GM12878 (cell line): ENCODE results near the gene NLE1. TPM values are rescaled to one million over a fixed set of nuclear protein-coding genes. Genes with fewer than 3 reads are reported as not detected.

Experiments
- ATAC-seq: fragments of 200-7000 bp; cut with Tn5 transposase; 3 replicates; pipeline ENCODE4 v1.9.1; 2020; ENCODE audit warnings: mild to moderate bottlenecking, moderate library complexity
- BruUV-seq: library from RNA; stranded (reverse); fragments of 400-500 nt; replicated peaks from 2 replicates; lab custom pipeline; 2021; lab: Mats Ljungman, UMichigan
- CTCF ChIA-PET: fragments of 300-600 bp; sonication (Branson Sonifier 250); formaldehyde crosslinking; extraction: SDS; loops from one replicate; lab custom pipeline; 2021; ENCODE audit warnings: inconsistent platforms; lab: Yijun Ruan, JAX
- POLR2A ChIA-PET: fragments of 350-600 bp; formaldehyde crosslinking; extraction: SDS; loops from one replicate; lab custom pipeline; 2021; ENCODE audit warnings: inconsistent platforms; lab: Charles Lee
- RAD21 ChIA-PET: fragments of 300-600 bp; sonication (Branson Sonifier 250); formaldehyde crosslinking; loops from one replicate; lab custom pipeline; 2023; ENCODE audit warnings: antibody characterized with exemption; ENCODE audit not compliant: unreplicated experiment; lab: Charles Lee
- SMC1A ChIA-PET: fragments of 300-600 bp; sonication (Branson Sonifier 250); formaldehyde crosslinking; loops from one replicate; lab custom pipeline; 2023; ENCODE audit not compliant: unreplicated experiment, uncharacterized antibody; lab: Charles Lee
- DNase-seq: peaks from one replicate; pipeline ENCODE4 v3.0.0-alpha.2; 2011; ENCODE audit warnings: low read depth, low spot score
- FAIRE-seq: peaks from 3 replicates; lab custom pipeline; 2011; peaks lifted over from hg19 to GRCh38; lab: Jason Lieb, UNC
- H2AFZ ChIP-seq: 2 replicates; pipeline ENCODE4 v1.6.0; 2011; ENCODE audit warnings: low read depth, low read length, control low read depth; ENCODE audit not compliant: control insufficient read depth
- H3K27ac ChIP-seq: 2 replicates; pipeline ENCODE4 v1.5.1; 2011; ENCODE audit warnings: control low read depth; ENCODE audit not compliant: control insufficient read depth, insufficient read depth
- H3K27me3 ChIP-seq, 2 experiments: replicated peaks in 1 of 2; 2 replicates each; pipeline versions ENCODE4 v1.6.0 to v1.6.1; 2011; ENCODE audit warnings: low read length in 1 of 2; ENCODE audit not compliant: control insufficient read depth in 2 of 2, insufficient read depth in 2 of 2
- H3K36me3 ChIP-seq, 2 experiments: 2 replicates each; pipeline ENCODE4 v1.5.1; 2011; ENCODE audit warnings: low read length in 1 of 2; ENCODE audit not compliant: control insufficient read depth in 2 of 2, insufficient read depth in 2 of 2
- H3K4me1 ChIP-seq: 2 replicates; pipeline ENCODE4 v1.6.1; 2011; ENCODE audit warnings: mild to moderate bottlenecking, low read length, moderate library complexity, mixed read lengths; ENCODE audit not compliant: control insufficient read depth, insufficient read depth
- H3K4me2 ChIP-seq: 2 replicates; pipeline ENCODE4 v1.6.0; 2011; ENCODE audit warnings: control low read depth; ENCODE audit not compliant: control insufficient read depth, insufficient read depth
- H3K4me3 ChIP-seq: fragments of 200-600 bp; sonication (generic); 2 replicates; pipeline ENCODE4 v1.5.1; 2016
- H3K79me2 ChIP-seq: 2 replicates; pipeline ENCODE4 v1.6.0; 2011; ENCODE audit warnings: low read length; ENCODE audit not compliant: control insufficient read depth, insufficient read depth
- H3K9ac ChIP-seq: 2 replicates; pipeline ENCODE4 v1.8.0; 2011; ENCODE audit warnings: low read length, control low read depth, mixed read lengths; ENCODE audit not compliant: control insufficient read depth, insufficient read depth
- H3K9me3 ChIP-seq: replicated peaks from 3 replicates; pipeline ENCODE4 v1.5.1; 2011; ENCODE audit warnings: mild to moderate bottlenecking, low read length; ENCODE audit not compliant: control insufficient read depth, insufficient read depth
- H4K20me1 ChIP-seq: 2 replicates; pipeline ENCODE4 v1.6.0; 2011; ENCODE audit not compliant: control insufficient read depth, insufficient read depth
- BRCA1 ChIP-seq: IDR thresholded peaks from 2 replicates; pipeline ENCODE4 v1.6.1; 2011; ENCODE audit warnings: low read depth, low read length, improper control_type of control experiment
- FOS ChIP-seq: IDR thresholded peaks from 3 replicates; pipeline ENCODE4 v1.6.1; 2011; ENCODE audit warnings: borderline replicate concordance; ENCODE audit not compliant: insufficient read length; ENCODE audit errors: extremely low read depth
- JUNB ChIP-seq: IDR thresholded peaks from 2 replicates; pipeline ENCODE4 v1.6.1; 2016; ENCODE audit warnings: antibody characterized with exemption, mild to moderate bottlenecking
- KLF5 ChIP-seq: fragments of 450-650 bp; IDR thresholded peaks from 2 replicates; pipeline ENCODE4 v1.6.1; 2014; ENCODE audit warnings: mild to moderate bottlenecking; ENCODE audit not compliant: partially characterized antibody
- MTA2 ChIP-seq: fragments of 450-650 bp; IDR thresholded peaks from 2 replicates; pipeline ENCODE4 v1.6.1; 2016; ENCODE audit warnings: low read depth, mild to moderate bottlenecking, moderate library complexity
- NR2C1 ChIP-seq: fragments of 450-650 bp; IDR thresholded peaks from 2 replicates; pipeline ENCODE4 v1.6.1; 2017; ENCODE audit warnings: antibody characterized with exemption, mild to moderate bottlenecking, moderate library complexity
- NR2C2 ChIP-seq: IDR thresholded peaks from 2 replicates; pipeline ENCODE4 v1.6.1; 2011; ENCODE audit warnings: borderline replicate concordance, low read depth; ENCODE audit not compliant: control insufficient read depth, insufficient read length
- PAX8 ChIP-seq: fragments of 450-650 bp; IDR thresholded peaks from 2 replicates; pipeline ENCODE4 v1.6.1; 2017; ENCODE audit warnings: mild to moderate bottlenecking, moderate library complexity
- PBX3 ChIP-seq: IDR thresholded peaks from 2 replicates; pipeline ENCODE4 v1.6.1; 2011; ENCODE audit warnings: mild to moderate bottlenecking, low read depth, low read length, moderate library complexity; ENCODE audit not compliant: insufficient replicate concordance
- POLR2AphosphoS2 ChIP-seq: IDR thresholded peaks from 2 replicates; pipeline ENCODE4 v1.6.1; 2011; ENCODE audit warnings: low read depth, mild to moderate bottlenecking, low read length, improper control_type of control experiment, moderate library complexity
- SMAD5 ChIP-seq: IDR thresholded peaks from 2 replicates; pipeline ENCODE4 v1.6.1; 2016; ENCODE audit warnings: antibody characterized with exemption, low read depth
- STAT1 ChIP-seq: fragments of 450-650 bp; conservative IDR thresholded peaks from 2 replicates; pipeline ENCODE4 v1.6.1; 2014; ENCODE audit warnings: antibody characterized with exemption, mild to moderate bottlenecking
- SUPT20H ChIP-seq: IDR thresholded peaks from 2 replicates; pipeline ENCODE4 v1.6.1; 2011; ENCODE audit warnings: low read depth, mild to moderate bottlenecking, low read length, moderate library complexity, borderline replicate concordance; ENCODE audit not compliant: control insufficient read depth
- WGBS: methylation state at CpG from one replicate; pipeline ENCODE4 v1.1.6; 2016; ENCODE audit warnings: low lambda C conversion rate; ENCODE audit not compliant: insufficient replicate concordance, insufficient coverage; ENCODE audit errors: missing lambda C conversion rate; 5-methylcytosine and 5-hydroxymethylcytosine counted together
- in situ Hi-C: fragments of 300-500 bp; cut with MboI; formaldehyde crosslinking; loops from 9 replicates; pipeline ENCODE4 v1.14.3; 2018; ENCODE audit warnings: mixed read lengths
- intact Hi-C: fragments of 100-400 bp; cut with micrococcal nuclease; formaldehyde crosslinking; loops from one replicate; pipeline ENCODE4 v1.14.2; 2022; ENCODE audit not compliant: unreplicated experiment
- polyA plus RNA-seq, 11 experiments: library from polyadenylated mRNA; depleted of rRNA in 4 of 11; unstranded in 6 of 11; stranded (reverse) in 5 of 11; fragments of >200 nt; fragmentation: Nextera tagmentation in 4 of 11; fragmentation: Illumina TruSeq in 1 of 11; extraction: Ambion mirVana in 4 of 11; extraction: Trizol in 1 of 11; gene quantifications; 1 replicate in 1 of 11; 2 replicates in 10 of 11; pipeline versions ENCODE4 v1.2.1 to v1.2.3, GENCODE V29; 2011 to 2016; ENCODE audit warnings: inconsistent platforms in 2 of 11, missing spikeins in 2 of 11, low read depth in 1 of 11
- total RNA-seq, 4 experiments: library from RNA; depleted of rRNA in 3 of 4; stranded (reverse); fragments of >200 nt in 3 of 4; fragmentation: Illumina TruSeq in 1 of 4; extraction: Trizol in 1 of 4; gene quantifications; 2 replicates each; pipeline versions ENCODE4 v1.2.1 to v1.2.3, GENCODE V29; 2013 to 2021
- TF ChIP-seq, protein P1 (sequence below): fragments of 450-650 bp; formaldehyde crosslinking; IDR thresholded peaks from 2 replicates; pipeline ENCODE4 v1.4.0; 2020; ENCODE audit warnings: mild to moderate bottlenecking, moderate library complexity
- TF ChIP-seq, protein P2 (sequence below): IDR thresholded peaks from 2 replicates; pipeline ENCODE4 v1.6.1; 2012; ENCODE audit warnings: low read length, inconsistent platforms

Gene NLE1
- total and polyA plus RNA-seq, 10 of the 15 experiments (the other 5 are each of a cell fraction or from before 2014, with no cell fraction given), result 2.4 to 33.5 (median 17.6) TPM

DNA sequence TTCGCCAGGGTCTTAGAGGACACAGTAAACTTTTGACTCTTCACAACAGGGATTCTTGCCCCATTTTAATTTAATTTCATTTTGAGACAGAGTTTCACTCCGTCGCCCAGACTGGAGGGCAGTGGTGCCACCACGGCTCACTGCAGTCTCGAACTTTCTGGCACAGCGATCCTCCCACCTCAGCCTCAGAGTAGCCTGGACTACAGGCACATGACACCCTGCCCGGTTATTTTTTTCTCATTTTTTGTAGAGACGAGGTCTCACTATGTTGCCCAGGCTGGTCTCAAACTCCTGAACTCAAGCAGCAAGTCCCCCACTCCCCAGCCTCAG lies 329 bp upstream of the NLE1 start:
- no peak for DNase-seq
- no peak for TF ChIP-seq KLF5
- TF ChIP-seq, protein P1, sequence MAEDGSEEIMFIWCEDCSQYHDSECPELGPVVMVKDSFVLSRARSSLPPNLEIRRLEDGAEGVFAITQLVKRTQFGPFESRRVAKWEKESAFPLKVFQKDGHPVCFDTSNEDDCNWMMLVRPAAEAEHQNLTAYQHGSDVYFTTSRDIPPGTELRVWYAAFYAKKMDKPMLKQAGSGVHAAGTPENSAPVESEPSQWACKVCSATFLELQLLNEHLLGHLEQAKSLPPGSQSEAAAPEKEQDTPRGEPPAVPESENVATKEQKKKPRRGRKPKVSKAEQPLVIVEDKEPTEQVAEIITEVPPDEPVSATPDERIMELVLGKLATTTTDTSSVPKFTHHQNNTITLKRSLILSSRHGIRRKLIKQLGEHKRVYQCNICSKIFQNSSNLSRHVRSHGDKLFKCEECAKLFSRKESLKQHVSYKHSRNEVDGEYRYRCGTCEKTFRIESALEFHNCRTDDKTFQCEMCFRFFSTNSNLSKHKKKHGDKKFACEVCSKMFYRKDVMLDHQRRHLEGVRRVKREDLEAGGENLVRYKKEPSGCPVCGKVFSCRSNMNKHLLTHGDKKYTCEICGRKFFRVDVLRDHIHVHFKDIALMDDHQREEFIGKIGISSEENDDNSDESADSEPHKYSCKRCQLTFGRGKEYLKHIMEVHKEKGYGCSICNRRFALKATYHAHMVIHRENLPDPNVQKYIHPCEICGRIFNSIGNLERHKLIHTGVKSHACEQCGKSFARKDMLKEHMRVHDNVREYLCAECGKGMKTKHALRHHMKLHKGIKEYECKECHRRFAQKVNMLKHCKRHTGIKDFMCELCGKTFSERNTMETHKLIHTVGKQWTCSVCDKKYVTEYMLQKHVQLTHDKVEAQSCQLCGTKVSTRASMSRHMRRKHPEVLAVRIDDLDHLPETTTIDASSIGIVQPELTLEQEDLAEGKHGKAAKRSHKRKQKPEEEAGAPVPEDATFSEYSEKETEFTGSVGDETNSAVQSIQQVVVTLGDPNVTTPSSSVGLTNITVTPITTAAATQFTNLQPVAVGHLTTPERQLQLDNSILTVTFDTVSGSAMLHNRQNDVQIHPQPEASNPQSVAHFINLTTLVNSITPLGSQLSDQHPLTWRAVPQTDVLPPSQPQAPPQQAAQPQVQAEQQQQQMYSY (CRISPR knock-in tag), result no peak
- TF ChIP-seq STAT1, result no peak
- no peak for TF ChIP-seq PBX3
- no peak for TF ChIP-seq BRCA1
- TF ChIP-seq MTA2, result no peak
- no peak for TF ChIP-seq SUPT20H
- no peak for TF ChIP-seq NR2C2
- TF ChIP-seq NR2C1, result no peak
- TF ChIP-seq FOS, result no peak
- TF ChIP-seq, protein P2, sequence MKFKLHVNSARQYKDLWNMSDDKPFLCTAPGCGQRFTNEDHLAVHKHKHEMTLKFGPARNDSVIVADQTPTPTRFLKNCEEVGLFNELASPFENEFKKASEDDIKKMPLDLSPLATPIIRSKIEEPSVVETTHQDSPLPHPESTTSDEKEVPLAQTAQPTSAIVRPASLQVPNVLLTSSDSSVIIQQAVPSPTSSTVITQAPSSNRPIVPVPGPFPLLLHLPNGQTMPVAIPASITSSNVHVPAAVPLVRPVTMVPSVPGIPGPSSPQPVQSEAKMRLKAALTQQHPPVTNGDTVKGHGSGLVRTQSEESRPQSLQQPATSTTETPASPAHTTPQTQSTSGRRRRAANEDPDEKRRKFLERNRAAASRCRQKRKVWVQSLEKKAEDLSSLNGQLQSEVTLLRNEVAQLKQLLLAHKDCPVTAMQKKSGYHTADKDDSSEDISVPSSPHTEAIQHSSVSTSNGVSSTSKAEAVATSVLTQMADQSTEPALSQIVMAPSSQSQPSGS, result no peak
- no peak for TF ChIP-seq PAX8
- TF ChIP-seq JUNB, result no peak
- no peak for TF ChIP-seq SMAD5
- TF ChIP-seq POLR2AphosphoS2, result no peak

More for the DNA sequence above, 329 bp upstream of the NLE1 start:
- Histone ChIP-seq H3K9me3 (no peaks in the 10 kb centered on the region), H3K9ac (no peak overlapping the region), H2AFZ (no peak overlapping the region), H3K36me3 (peaks cover 2 to 4% of the 10 kb centered on the region in 2 experiments; a peak in 3 of 4 replicates), H3K79me2 (peaks cover 24% of the 10 kb centered on the region), H3K4me1 (no peaks in the 10 kb centered on the region), H3K4me3 (no peak overlapping the region), H3K27me3 (peaks cover 0 to 2% of the 10 kb centered on the region in 2 experiments; a peak in 1 of 4 replicates), H3K4me2 (no peak overlapping the region), H3K27ac (no peak overlapping the region), H4K20me1 (no peaks in the 10 kb centered on the region)
- in situ Hi-C loops, result no loop called here
- ChIA-PET RAD21 (no interaction called here), SMC1A (interaction anchor here (1.8 kb wide), 1 partner anchor 697 kb away, joined by 4 read pairs; no protein-coding TSS in a partner anchor), POLR2A (interaction anchor here (0.7 kb wide), 1 partner anchor 111 kb away, joined by 3 read pairs; no protein-coding TSS in a partner anchor), CTCF (interaction anchor here (0.6 to 3.5 kb wide), 3 partner anchors 23 to 179 kb away, joined by 3 to 18 read pairs (median 3); partner anchors contain the start of gene RAD51D)
- ATAC-seq (no peak; the same call in 2 of the 3 replicates), FAIRE-seq (no peak)
- BruUV-seq, result no TSS peak
- WGBS, result 61% methylated on average over 8 of the region's 8 CpGs
- intact Hi-C loops, result loop anchor here (10.0 kb wide), 1 partner anchor 392 kb away; the partner anchor contains the start of gene SLFN12L
